D341Med (cell line): ENCODE data around the gene TAF3.
A peak's percentile ranks its signal among the peaks of the same experiment; 100 is the strongest.

Experiments used
- DNase-seq: peaks from one replicate; pipeline ENCODE4 v3.0.0; 2012; ENCODE audit warnings: low spot score

The TAF3 gene

GRCh38 chr10:8048281-8049008, 230.1 kb downstream of the TAF3 start:
- DNase-seq: no peak

- DNase-seq: no peak
Observed at GRCh38 chr10:8049045-8049864, 230.9 kb downstream of the TAF3 start.

- DNase-seq: no peak
Observed at GRCh38 chr10:8049865-8050555, 231.7 kb downstream of the TAF3 start.

- DNase-seq: no peak
Observed at GRCh38 chr10:8050556-8051108, 232.3 kb downstream of the TAF3 start.

GRCh38 chr10:8051109-8051821, 233.0 kb downstream of the TAF3 start:
- DNase-seq: no peak

- no peak for DNase-seq
Observed at GRCh38 chr10:8051851-8052257, 233.5 kb downstream of the TAF3 start.

GRCh38 chr10:8052341-8052955, 234.1 kb downstream of the TAF3 start:
- no peak for DNase-seq

- DNase-seq: no peak
Observed at GRCh38 chr10:8052956-8053445, 234.7 kb downstream of the TAF3 start.

GRCh38 chr10:8053446-8054243, 235.3 kb downstream of the TAF3 start:
- peak; percentile 98 for DNase-seq

GRCh38 chr10:8054244-8054493, 235.9 kb downstream of the TAF3 start:
- DNase-seq: peak; percentile 61

- DNase-seq: peak; percentile 65
Observed at GRCh38 chr10:8054494-8055407, 236.4 kb downstream of the TAF3 start, which contains the start of gene GATA3. Gene GATA3, plus strand, starts transcription at chr10:8054688. Its CDS starts 968 bp downstream, at chr10:8055656.

- no peak for DNase-seq
Observed at GRCh38 chr10:8055420-8056349, 237.4 kb downstream of the TAF3 start.

- no peak for DNase-seq
Observed at GRCh38 chr10:8056378-8056777, 238.1 kb downstream of the TAF3 start.

GRCh38 chr10:8056871-8057331, 238.6 kb downstream of the TAF3 start:
- DNase-seq: no peak

GRCh38 chr10:8057636-8058273, 239.4 kb downstream of the TAF3 start:
- no peak for DNase-seq

- DNase-seq: no peak
Observed at GRCh38 chr10:8058274-8059111, 240.2 kb downstream of the TAF3 start.
